Bronchial epithelial cell (primary cell): ENCODE data around the gene DMD. TPM values are rescaled to one million over a fixed set of nuclear protein-coding genes. Genes with fewer than 3 reads are reported as not detected.

Experiments used
- DNase-seq: peaks from one replicate; pipeline ENCODE4 v3.0.0-alpha.2; 2010; ENCODE audit warnings: low read depth
- FAIRE-seq: peaks from 2 replicates; lab custom pipeline; 2011; peaks lifted over from hg19 to GRCh38; lab: Jason Lieb, UNC
- H3K27me3 ChIP-seq: 2 replicates; pipeline ENCODE4 v1.5.1; 2011; ENCODE audit warnings: low read length; ENCODE audit not compliant: control insufficient read depth, insufficient read depth
- H3K36me3 ChIP-seq: 2 replicates; pipeline ENCODE4 v1.5.1; 2011; ENCODE audit warnings: low read length; ENCODE audit not compliant: control insufficient read depth, insufficient read depth
- H3K4me3 ChIP-seq: 2 replicates; pipeline ENCODE4 v1.5.1; 2011; ENCODE audit warnings: mild to moderate bottlenecking, low read depth, low read length, control low read depth
- CTCF ChIP-seq: IDR thresholded peaks from 2 replicates; pipeline ENCODE4 v1.5.1; 2011; ENCODE audit warnings: mild to moderate bottlenecking, moderate library complexity, low read length, control low read depth, inconsistent platforms; ENCODE audit not compliant: insufficient read depth, severe bottlenecking
- total RNA-seq: library from RNA; depleted of rRNA; stranded (reverse); fragments of >200 nt; gene quantifications from 2 replicates; pipeline ENCODE4 v1.2.1, GENCODE V29; 2014

DMD gene
- total RNA-seq, 1 donor from 2014 or later: 4.5 TPM

GRCh38 chrX:31165241-31166035, 2045.9 kb downstream of the DMD start:
- DNase-seq (no peak), FAIRE-seq (no peak)
- H3K4me3 ChIP-seq: no peak overlapping the region
- H3K36me3 ChIP-seq: no peaks in the 10 kb centered on the region
- no peaks in the 10 kb centered on the region for H3K27me3 ChIP-seq
- no peak for TF ChIP-seq CTCF

- no peaks in the 10 kb centered on the region for H3K27me3 ChIP-seq
- DNase-seq (no peak), FAIRE-seq (no peak)
- TF ChIP-seq CTCF: no peak
- H3K4me3 ChIP-seq: no peak overlapping the region
- H3K36me3 ChIP-seq: no peaks in the 10 kb centered on the region
Observed at GRCh38 chrX:31154946-31155345, 2056.4 kb downstream of the DMD start.

- FAIRE-seq (no peak), DNase-seq (no peak)
- no peaks in the 10 kb centered on the region for H3K36me3 ChIP-seq
- H3K4me3 ChIP-seq: no peak overlapping the region
- no peaks in the 10 kb centered on the region for H3K27me3 ChIP-seq
- no peak for TF ChIP-seq CTCF
Observed at GRCh38 chrX:31153475-31154047, 2057.8 kb downstream of the DMD start.

GRCh38 chrX:31147175-31147574, 2064.2 kb downstream of the DMD start:
- no peak for FAIRE-seq

GRCh38 chrX:31139961-31140360, 2071.4 kb downstream of the DMD start:
- FAIRE-seq: no peak
- Histone ChIP-seq H3K27me3 (no peaks in the 10 kb centered on the region), H3K4me3 (no peak overlapping the region), H3K36me3 (no peaks in the 10 kb centered on the region)
- no peak for DNase-seq
- no peak for TF ChIP-seq CTCF

More at GRCh38 chrX:31147175-31147574, 2064.2 kb downstream of the DMD start:
- no peak overlapping the region for H3K4me3 ChIP-seq
- H3K27me3 ChIP-seq: no peaks in the 10 kb centered on the region
- TF ChIP-seq CTCF: no peak
- DNase-seq: no peak
- no peaks in the 10 kb centered on the region for H3K36me3 ChIP-seq
